Kidney (tissue), 14 donors: ENCODE measurements around the gene FCRL1. TPM values are rescaled to one million over a fixed set of nuclear protein-coding genes. Genes with fewer than 3 reads are reported as not detected.

ENCODE experiments used
- DNase-seq, 5 donors: peaks; one replicate each; pipeline ENCODE4 v3.0.0-alpha.2; 2013 to 2020
- FAIRE-seq: peaks from 2 replicates; lab custom pipeline; 2012; peaks lifted over from hg19 to GRCh38; lab: Jason Lieb, UNC
- H3K27ac ChIP-seq, 2 donors: one replicate each; pipeline ENCODE4 v1.7.0; 2013; ENCODE audit warnings: low read depth in 2 of 2, low read length in 2 of 2, inconsistent platforms in 1 of 2
- H3K27me3 ChIP-seq: one replicate; pipeline ENCODE4 v1.7.1; 2013; ENCODE audit warnings: low read length, inconsistent platforms; ENCODE audit not compliant: control insufficient read depth, insufficient read depth
- H3K36me3 ChIP-seq, 3 donors: one replicate each; pipeline versions ENCODE4 v1.7.0 to v1.7.1; 2013; ENCODE audit warnings: low read length in 3 of 3, control low read depth in 1 of 3, inconsistent platforms in 1 of 3; ENCODE audit not compliant: insufficient read depth in 3 of 3, control insufficient read depth in 2 of 3
- H3K4me1 ChIP-seq, 3 donors: one replicate each; pipeline versions ENCODE4 v1.7.0 to v1.7.1; 2013; ENCODE audit warnings: low read length in 3 of 3, inconsistent platforms in 1 of 3, low read depth in 1 of 3; ENCODE audit not compliant: control insufficient read depth in 2 of 3, insufficient read depth in 2 of 3
- H3K4me3 ChIP-seq, 3 donors: one replicate each; pipeline versions ENCODE4 v1.7.0 to v1.8.1; 2013; ENCODE audit warnings: low read length in 3 of 3, control low read depth in 1 of 3, inconsistent platforms in 1 of 3
- H3K9ac ChIP-seq, 3 donors: one replicate each; pipeline versions ENCODE4 v1.7.0 to v1.7.1; 2013; ENCODE audit warnings: low read length in 3 of 3, control low read depth in 1 of 3, inconsistent platforms in 1 of 3
- H3K9me3 ChIP-seq, 3 donors: one replicate each; pipeline versions ENCODE4 v1.7.0 to v1.7.1; 2013; ENCODE audit warnings: low read length in 3 of 3, control low read depth in 1 of 3, inconsistent platforms in 1 of 3; ENCODE audit not compliant: control insufficient read depth in 2 of 3, insufficient read depth in 1 of 3
- CTCF ChIP-seq: IDR thresholded peaks from 3 replicates; pipeline ENCODE4 v1.5.1; 2012; ENCODE audit warnings: mild to moderate bottlenecking, moderate library complexity, borderline replicate concordance; ENCODE audit not compliant: insufficient read depth; ENCODE audit errors: extremely low read depth
- intact Hi-C: fragments of 100-400 bp; cut with DNase I; formaldehyde crosslinking; loops from one replicate; pipeline ENCODE4 v1.11.1; 2022
- polyA plus RNA-seq: library from polyadenylated mRNA; stranded (reverse); fragments of 350-450 nt; fragmentation: Illumina TruSeq; extraction: RNeasy Lipid Tissue Mini Kit (QIAGEN cat#74804); gene quantifications from one replicate; pipeline ENCODE4 v1.2.3, GENCODE V29; 2014; ENCODE audit warnings: low read depth, low replicate concordance; ENCODE audit not compliant: insufficient read depth
- total RNA-seq: library from RNA; stranded (reverse); fragmentation: NEBNext Ultra II Directional; extraction: Animal tissue kit (Norgen Biotek cat#: 25700); gene quantifications from one replicate; pipeline ENCODE4 v1.2.1, GENCODE V29; 2021
- donor health status: control.
- donor health status: control.
- donor health status: control.
- donor health status: control.
- donor health status: control.
- donor health status: DM: yes; HTN: yes; CAD: no.
- donor health status: Normal renal cell carcinoma (clear cell type).

Gene FCRL1
- total and polyA plus RNA-seq, 2 donors from 2014 or later = 5.7 TPM; not detected in 1

GRCh38 chr1:157813269-157813668, 6.7 kb downstream of the FCRL1 start:
- Histone ChIP-seq H3K27ac (no peak overlapping the region), H3K36me3 (no peaks in the 10 kb centered on the region), H3K9ac (no peak overlapping the region), H3K4me3 (no peak overlapping the region), H3K4me1 (no peaks in the 10 kb centered on the region), H3K27me3 (no peaks in the 10 kb centered on the region), H3K9me3 (peaks cover 0 to 5% (median 0%) of the 10 kb centered on the region in 3 donors)
- intact Hi-C loops = no loop called here
- DNase-seq (no peak), FAIRE-seq (no peak)
- no peak for TF ChIP-seq CTCF

- Histone ChIP-seq H3K9me3 (no peaks in the 10 kb centered on the region), H3K36me3 (no peaks in the 10 kb centered on the region), H3K27me3 (no peaks in the 10 kb centered on the region), H3K9ac (no peak overlapping the region), H3K4me3 (no peak overlapping the region), H3K27ac (no peak overlapping the region), H3K4me1 (no peaks in the 10 kb centered on the region)
- DNase-seq = no peak
- TF ChIP-seq CTCF = no peak
- intact Hi-C loops = no loop called here
- FAIRE-seq = no peak
Observed at GRCh38 chr1:157806431-157807149, 13.3 kb downstream of the FCRL1 start.

- Histone ChIP-seq H3K9me3 (no peaks in the 10 kb centered on the region), H3K4me3 (no peak overlapping the region), H3K27me3 (no peaks in the 10 kb centered on the region), H3K9ac (no peak overlapping the region), H3K4me1 (no peaks in the 10 kb centered on the region), H3K27ac (no peak overlapping the region), H3K36me3 (no peaks in the 10 kb centered on the region)
- FAIRE-seq = no peak
- DNase-seq = no peak
- TF ChIP-seq CTCF = no peak
- intact Hi-C loops = no loop called here
Observed at GRCh38 chr1:157803851-157804250, 16.1 kb downstream of the FCRL1 start.

- intact Hi-C loops = no loop called here
- TF ChIP-seq CTCF = no peak
- no peak overlapping the region for H3K4me3 ChIP-seq
- no peak for FAIRE-seq
- no peaks in the 10 kb centered on the region for H3K27me3 ChIP-seq
- H3K27ac ChIP-seq = no peak overlapping the region
- peak in 1 of 5 donors; percentile 23 for DNase-seq
- no peaks in the 10 kb centered on the region for H3K9me3 ChIP-seq
- no peak overlapping the region for H3K9ac ChIP-seq
- no peaks in the 10 kb centered on the region for H3K36me3 ChIP-seq
- H3K4me1 ChIP-seq = no peaks in the 10 kb centered on the region
Observed at GRCh38 chr1:157799996-157800395, 19.9 kb downstream of the FCRL1 start.
